HG02571 (cell line): ENCODE results near the gene CRYAA.

ENCODE experiments used
- ATAC-seq: cut with Tn5 transposase; IDR thresholded peaks from one replicate; pipeline ENCODE4 v1.9.1; 2021; ENCODE audit warnings: mild to moderate bottlenecking, moderate library complexity; ENCODE audit not compliant: unreplicated experiment

CRYAA gene

GRCh38 chr21:43198376-43198775 lies 29.6 kb downstream of the CRYAA start:
- ATAC-seq = no peak

DNA sequence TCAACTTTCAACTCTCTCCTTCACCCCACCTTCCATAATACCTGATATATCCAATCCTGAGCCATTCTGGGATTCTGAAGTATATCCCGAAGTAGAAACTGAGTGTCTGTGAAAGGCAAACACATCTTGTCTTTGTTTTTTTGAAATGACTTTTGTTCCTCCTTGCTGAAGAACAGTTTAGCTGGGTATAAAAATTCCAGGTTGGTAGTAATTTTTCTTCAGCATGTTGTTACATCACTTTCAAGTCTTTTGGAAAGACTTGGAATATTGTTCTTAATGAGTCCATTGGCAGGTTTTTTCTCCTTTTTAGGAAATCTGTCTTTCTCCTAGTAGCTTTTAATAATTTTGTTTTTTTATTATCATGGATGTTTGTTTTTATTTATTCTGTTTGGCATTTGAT lies 32.7 kb downstream of the CRYAA start:
- no peak for ATAC-seq

- ATAC-seq = no peak
Measured at GRCh38 chr21:43203591-43203990, 34.8 kb downstream of the CRYAA start.

DNA sequence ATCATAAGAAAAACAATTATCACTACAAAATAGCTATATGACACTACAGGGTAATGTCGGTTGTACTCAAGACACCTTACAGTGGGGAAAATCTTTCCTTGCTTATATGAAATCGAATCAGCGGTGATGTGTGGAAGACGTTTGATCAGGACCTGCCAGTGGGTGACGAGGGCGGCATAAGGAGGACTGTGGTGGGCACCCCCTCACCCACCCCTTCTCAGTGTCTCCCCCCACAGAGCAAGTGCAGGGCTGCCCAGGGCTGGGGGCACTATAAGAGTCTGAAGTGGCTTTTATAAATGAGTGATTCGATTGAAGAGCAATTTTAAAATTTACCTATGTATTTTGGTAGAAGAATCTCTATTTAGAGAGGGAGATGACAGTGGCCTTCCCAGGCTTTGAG lies 35.8 kb downstream of the CRYAA start:
- ATAC-seq = no peak

GRCh38 chr21:43206231-43207042 lies 37.6 kb downstream of the CRYAA start:
- ATAC-seq = no peak

DNA sequence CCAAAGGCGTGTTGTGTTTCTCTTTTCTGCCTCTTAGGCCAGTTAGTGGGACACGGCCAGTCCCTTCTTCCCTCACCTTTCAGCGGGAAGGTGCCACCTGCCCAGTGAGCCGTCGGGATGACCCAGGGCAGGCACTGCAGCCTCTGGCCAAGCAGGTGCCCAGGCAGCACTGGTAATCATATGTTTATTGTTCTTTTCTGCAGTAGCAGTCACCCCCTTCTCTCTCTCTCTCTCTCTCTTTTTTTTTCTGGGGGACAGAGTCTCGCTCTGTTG lies 38.2 kb downstream of the CRYAA start:
- no peak for ATAC-seq

GRCh38 chr21:43207868-43208267 lies 39.1 kb downstream of the CRYAA start:
- ATAC-seq = no peak

- no peak for ATAC-seq
Measured at GRCh38 chr21:43208561-43209332, 39.9 kb downstream of the CRYAA start.

GRCh38 chr21:43209575-43210453 lies 41.0 kb downstream of the CRYAA start:
- no peak for ATAC-seq

- ATAC-seq = no peak
Measured at GRCh38 chr21:43210454-43211071, 41.8 kb downstream of the CRYAA start.

DNA sequence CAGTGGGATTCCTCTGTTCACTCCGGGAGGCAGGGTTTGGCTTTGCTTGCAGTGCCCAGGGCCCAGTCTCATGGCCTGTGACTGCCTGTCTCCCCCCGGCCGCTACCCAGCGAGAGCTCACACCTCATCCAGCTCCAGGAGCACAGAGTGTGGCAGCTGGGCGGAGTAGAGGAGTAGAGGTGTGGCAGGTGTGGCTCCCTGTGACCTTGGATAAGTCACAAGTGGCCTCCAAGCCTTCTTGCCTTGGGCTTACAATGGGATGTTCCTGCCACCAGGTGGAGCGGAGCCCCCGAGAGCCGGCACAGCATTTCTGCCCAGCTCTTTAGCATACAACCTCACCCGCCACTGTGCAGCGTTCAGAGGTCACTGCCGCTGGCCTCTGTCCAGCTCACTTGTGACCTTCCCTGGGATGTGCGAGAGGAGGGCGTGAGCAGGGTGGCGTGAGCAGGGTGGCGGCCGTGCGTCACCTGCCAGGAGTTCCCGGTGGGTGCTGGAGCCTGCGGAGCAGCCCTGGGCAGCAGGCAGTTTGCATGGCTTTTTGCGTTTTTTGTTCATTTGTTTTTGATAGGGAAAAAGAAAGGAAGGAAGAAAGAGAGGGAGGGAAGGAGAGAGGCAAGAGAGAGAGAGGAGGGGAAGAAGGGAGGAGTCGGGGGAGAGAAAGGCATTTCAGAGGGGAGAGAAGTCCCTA lies 42.4 kb downstream of the CRYAA start:
- no peak for ATAC-seq

GRCh38 chr21:43211760-43212115 lies 42.9 kb downstream of the CRYAA start:
- ATAC-seq = no peak
